ENCODE measurements around the gene PKP2.

DNA sequence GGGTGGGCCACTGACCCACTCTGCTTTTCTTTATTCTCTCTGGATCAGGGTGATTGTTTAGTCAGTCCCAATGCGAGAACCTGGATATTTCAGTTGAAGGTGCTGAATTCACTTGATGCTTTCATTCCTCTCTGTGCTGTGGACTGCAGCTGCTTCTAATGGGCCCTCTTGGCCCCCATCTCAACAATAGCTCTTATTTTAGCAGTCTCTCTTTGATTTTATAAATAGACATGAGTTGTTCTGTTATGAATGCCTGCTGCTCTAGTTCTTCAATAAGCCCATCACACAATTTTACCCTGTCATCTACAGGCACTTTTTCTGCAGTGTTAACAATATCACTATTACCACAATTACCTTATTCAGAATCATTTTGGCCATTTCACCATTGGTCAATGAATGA lies 86.7 kb downstream of the PKP2 start:
- no peak for TF ChIP-seq POLR2A (conservative IDR thresholded peaks at IDR 0.05)
- TF ChIP-seq TCF7 (IDR thresholded peaks at IDR 0.05; ENCODE audit: borderline replicate concordance): no peak
- TF ChIP-seq CHD2 (IDR thresholded peaks at IDR 0.05; ENCODE audit: low read depth, low read length): no peak
- no peak for TF ChIP-seq NR1H2 (CRISPR knock-in tag; IDR thresholded peaks at IDR 0.05)
- TF ChIP-seq XRCC5 (IDR thresholded peaks at IDR 0.05; ENCODE audit: low read depth, low read length): no peak
- TF ChIP-seq YBX1 (IDR thresholded peaks at IDR 0.05): no peak
- TF ChIP-seq, protein P1, sequence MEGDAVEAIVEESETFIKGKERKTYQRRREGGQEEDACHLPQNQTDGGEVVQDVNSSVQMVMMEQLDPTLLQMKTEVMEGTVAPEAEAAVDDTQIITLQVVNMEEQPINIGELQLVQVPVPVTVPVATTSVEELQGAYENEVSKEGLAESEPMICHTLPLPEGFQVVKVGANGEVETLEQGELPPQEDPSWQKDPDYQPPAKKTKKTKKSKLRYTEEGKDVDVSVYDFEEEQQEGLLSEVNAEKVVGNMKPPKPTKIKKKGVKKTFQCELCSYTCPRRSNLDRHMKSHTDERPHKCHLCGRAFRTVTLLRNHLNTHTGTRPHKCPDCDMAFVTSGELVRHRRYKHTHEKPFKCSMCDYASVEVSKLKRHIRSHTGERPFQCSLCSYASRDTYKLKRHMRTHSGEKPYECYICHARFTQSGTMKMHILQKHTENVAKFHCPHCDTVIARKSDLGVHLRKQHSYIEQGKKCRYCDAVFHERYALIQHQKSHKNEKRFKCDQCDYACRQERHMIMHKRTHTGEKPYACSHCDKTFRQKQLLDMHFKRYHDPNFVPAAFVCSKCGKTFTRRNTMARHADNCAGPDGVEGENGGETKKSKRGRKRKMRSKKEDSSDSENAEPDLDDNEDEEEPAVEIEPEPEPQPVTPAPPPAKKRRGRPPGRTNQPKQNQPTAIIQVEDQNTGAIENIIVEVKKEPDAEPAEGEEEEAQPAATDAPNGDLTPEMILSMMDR (IDR thresholded peaks at IDR 0.05 in 2 of 3, conservative IDR thresholded peaks at IDR 0.05 in 1 of 3; ENCODE audit: insufficient read depth in 2 of 3, low read depth in 1 of 3, low read length in 3 of 3): no peak
- TF ChIP-seq CHD4 (IDR thresholded peaks at IDR 0.05; ENCODE audit: insufficient read depth, insufficient replicate concordance, low read depth, low read length, poor library complexity, severe bottlenecking): no peak
